Measurements from ENCODE around the gene TLCD4. TPM values are rescaled to one million over a fixed set of nuclear protein-coding genes. Genes with fewer than 3 reads are reported as not detected.

The TLCD4 gene
- total and polyA plus RNA-seq, 10 of the 15 experiments (the other 5 are each of a cell fraction or from before 2014, with no cell fraction given) = under 0.01 to 0.10 (median 0.04) TPM; not detected in 5

GRCh38 chr1:95067568-95067967 is 49.6 kb upstream of the TLCD4 start (continued):
- TF ChIP-seq ZNF687 (IDR thresholded peaks at IDR 0.05) (no peak), IRF4 (IDR thresholded peaks at IDR 0.05; ENCODE audit: low read depth, low read length) (no peak), POLR2AphosphoS2 (IDR thresholded peaks at IDR 0.05; ENCODE audit: low read depth, low read length) (no peak), TBL1XR1 (IDR thresholded peaks at IDR 0.05; ENCODE audit: low read depth, low read length) (no peak)

GRCh38 chr1:95068956-95069709 is 48.0 kb upstream of the TLCD4 start:
- no peak for ATAC-seq
- no peaks in the 10 kb centered on the region for H3K4me1 ChIP-seq (ENCODE audit: control insufficient read depth, insufficient read depth, low read length)
- WGBS (ENCODE audit: insufficient coverage, insufficient replicate concordance, low lambda C conversion rate, missing lambda C conversion rate) = 99% methylated on average over 6 of the region's 6 CpGs
- SMC1A ChIA-PET (ENCODE audit: uncharacterized antibody, unreplicated experiment) = no interaction called here
- H3K4me2 ChIP-seq (ENCODE audit: control insufficient read depth, insufficient read depth) = no peak overlapping the region
- no peak for DNase-seq (ENCODE audit: low read depth, low spot score)
- no peaks in the 10 kb centered on the region for H3K9me3 ChIP-seq (replicated peaks; ENCODE audit: control insufficient read depth, insufficient read depth, low read length)
- no peak overlapping the region for H3K9ac ChIP-seq (ENCODE audit: control insufficient read depth, insufficient read depth, low read length)
- no peaks in the 10 kb centered on the region for H4K20me1 ChIP-seq (ENCODE audit: control insufficient read depth, insufficient read depth)
- in situ Hi-C loops (cut with MboI) = no loop called here
- no peaks in the 10 kb centered on the region; a peak in 1 of 4 replicates for H3K36me3 ChIP-seq (ENCODE audit: control insufficient read depth in 2 of 2, insufficient read depth in 2 of 2, low read length in 1 of 2)
- TF ChIP-seq NFXL1 (IDR thresholded peaks at IDR 0.05; ENCODE audit: borderline replicate concordance) = no peak
- no peak for TF ChIP-seq RELA (IDR thresholded peaks at IDR 0.05; ENCODE audit: borderline replicate concordance, partially characterized antibody)
- TF ChIP-seq PKNOX1 (IDR thresholded peaks at IDR 0.05) = no peak
- no peak for TF ChIP-seq ATF2 (IDR thresholded peaks at IDR 0.05; ENCODE audit: low read length)
- TF ChIP-seq STAT1 (conservative IDR thresholded peaks at IDR 0.05) = no peak
- no peaks in the 10 kb centered on the region for H3K79me2 ChIP-seq (ENCODE audit: control insufficient read depth, insufficient read depth, low read length)
- no peak for FAIRE-seq
- no peak overlapping the region for H2AFZ ChIP-seq (ENCODE audit: control insufficient read depth, low read depth, low read length)
- no peak overlapping the region for H3K27ac ChIP-seq (ENCODE audit: control insufficient read depth, insufficient read depth)
- no TSS peak for BruUV-seq (replicated peaks)
- POLR2A ChIA-PET = no interaction called here
- H3K4me3 ChIP-seq = no peak overlapping the region
- RAD21 ChIA-PET (ENCODE audit: unreplicated experiment) = no interaction called here
- intact Hi-C loops (cut with micrococcal nuclease; ENCODE audit: unreplicated experiment) = no loop called here
- CTCF ChIA-PET = interaction anchor here (0.7 to 1.1 kb wide), 4 partner anchors 15 to 215 kb away, joined by 3 read pairs; no protein-coding TSS in a partner anchor
- H3K27me3 ChIP-seq (replicated peaks in 1 of 2; ENCODE audit: control insufficient read depth in 2 of 2, insufficient read depth in 2 of 2, low read length in 1 of 2) = no peaks in the 10 kb centered on the region

Data from GM12878 (cell line).